ENCODE data around the gene RBMS1.

GRCh38 chr2:160390544-160391455, 102.8 kb downstream of the RBMS1 start:
- TF ChIP-seq, protein P1, sequence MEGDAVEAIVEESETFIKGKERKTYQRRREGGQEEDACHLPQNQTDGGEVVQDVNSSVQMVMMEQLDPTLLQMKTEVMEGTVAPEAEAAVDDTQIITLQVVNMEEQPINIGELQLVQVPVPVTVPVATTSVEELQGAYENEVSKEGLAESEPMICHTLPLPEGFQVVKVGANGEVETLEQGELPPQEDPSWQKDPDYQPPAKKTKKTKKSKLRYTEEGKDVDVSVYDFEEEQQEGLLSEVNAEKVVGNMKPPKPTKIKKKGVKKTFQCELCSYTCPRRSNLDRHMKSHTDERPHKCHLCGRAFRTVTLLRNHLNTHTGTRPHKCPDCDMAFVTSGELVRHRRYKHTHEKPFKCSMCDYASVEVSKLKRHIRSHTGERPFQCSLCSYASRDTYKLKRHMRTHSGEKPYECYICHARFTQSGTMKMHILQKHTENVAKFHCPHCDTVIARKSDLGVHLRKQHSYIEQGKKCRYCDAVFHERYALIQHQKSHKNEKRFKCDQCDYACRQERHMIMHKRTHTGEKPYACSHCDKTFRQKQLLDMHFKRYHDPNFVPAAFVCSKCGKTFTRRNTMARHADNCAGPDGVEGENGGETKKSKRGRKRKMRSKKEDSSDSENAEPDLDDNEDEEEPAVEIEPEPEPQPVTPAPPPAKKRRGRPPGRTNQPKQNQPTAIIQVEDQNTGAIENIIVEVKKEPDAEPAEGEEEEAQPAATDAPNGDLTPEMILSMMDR (IDR thresholded peaks at IDR 0.05; ENCODE audit: low read depth, low read length, poor library complexity, severe bottlenecking), result no peak
- no peak for TF ChIP-seq EZH2phosphoT487 (IDR thresholded peaks at IDR 0.05; ENCODE audit: borderline replicate concordance, low read length)

Data from DOHH2 (cell line).